Neural cell (in vitro differentiated cells): ENCODE data around the gene KIF22.

Experiments
- EZH2 ChIP-seq: fragments of 200-600, 300-800 bp; shearing (Covaris generic), sonication (generic); IDR thresholded peaks from 2 replicates; pipeline ENCODE4 v1.6.1; 2014; ENCODE audit warnings: antibody characterized with exemption, low read length, borderline replicate concordance, mild to moderate bottlenecking; ENCODE audit not compliant: insufficient read depth, poor library complexity, severe bottlenecking
- SMC3 ChIP-seq: fragments of 450-650 bp; conservative IDR thresholded peaks from 2 replicates; pipeline ENCODE4 v1.6.1; 2014; ENCODE audit warnings: antibody characterized with exemption, mild to moderate bottlenecking, moderate library complexity; ENCODE audit not compliant: poor library complexity

- TF ChIP-seq SMC3: no peak
- TF ChIP-seq EZH2: no peak
Measured at GRCh38 chr16:29812754-29813643, 22.4 kb downstream of the KIF22 start.
